HepG2 (cell line): ENCODE results near the gene AK9. TPM values are rescaled to one million over a fixed set of nuclear protein-coding genes. Genes with fewer than 3 reads are reported as not detected.
A peak's percentile ranks its signal among the peaks of the same experiment; 100 is the strongest.

Experiments
- ATAC-seq: fragments of 200-7000 bp; cut with Tn5 transposase; 3 replicates; pipeline ENCODE4 v1.9.1; 2020; ENCODE audit warnings: mild to moderate bottlenecking, moderate library complexity
- BruUV-seq: library from RNA; stranded (reverse); fragments of 400-500 nt; replicated peaks from 2 replicates; lab custom pipeline; 2021; lab: Mats Ljungman, UMichigan
- CTCF ChIA-PET: fragments of 300-600 bp; formaldehyde crosslinking; extraction: SDS; loops from one replicate; lab custom pipeline; 2021; ENCODE audit warnings: low total read pairs, inconsistent platforms, low intra/inter-chr PET ratio; lab: Yijun Ruan, JAX
- POLR2A ChIA-PET: fragments of 350-600 bp; sonication (Branson Sonifier 250); formaldehyde crosslinking; loops from one replicate; lab custom pipeline; 2020; ENCODE audit warnings: antibody characterized with exemption, inconsistent platforms; lab: Yijun Ruan, JAX
- DNase-seq: peaks from one replicate; pipeline ENCODE4 v3.0.0-alpha.2; 2015; ENCODE audit warnings: low spot score
- FAIRE-seq: peaks from 3 replicates; lab custom pipeline; 2011; peaks lifted over from hg19 to GRCh38; lab: Jason Lieb, UNC
- H2AFZ ChIP-seq: one replicate; pipeline ENCODE4 v1.6.1; 2011; ENCODE audit warnings: low read length, inconsistent platforms
- H3K27ac ChIP-seq: fragments of 300-600 bp; 3 replicates; pipeline ENCODE4 v1.8.0; 2011; ENCODE audit warnings: mixed run types, mild to moderate bottlenecking, mixed read lengths, low read length, inconsistent platforms; ENCODE audit not compliant: insufficient read depth; ENCODE audit errors: extremely low read length
- H3K27me3 ChIP-seq, 2 experiments: fragments of 200-600 bp in 1 of 2; 2 replicates in 1 of 2; 3 replicates in 1 of 2; pipeline versions ENCODE4 v1.6.0 to v1.8.0; 2011; ENCODE audit warnings: low read length in 2 of 2, mild to moderate bottlenecking in 2 of 2, moderate library complexity in 2 of 2, inconsistent platforms in 1 of 2; ENCODE audit not compliant: insufficient read depth in 2 of 2, control insufficient read depth in 1 of 2
- H3K36me3 ChIP-seq, 2 experiments: fragments of 200-600 bp in 1 of 2; replicated peaks in 1 of 2; 2 replicates in 1 of 2; 3 replicates in 1 of 2; pipeline versions ENCODE4 v1.5.1 to v1.8.0; 2011; ENCODE audit warnings: low read length in 2 of 2, inconsistent platforms in 1 of 2; ENCODE audit not compliant: insufficient read depth in 2 of 2, control insufficient read depth in 1 of 2
- H3K4me1 ChIP-seq: 2 replicates; pipeline ENCODE4 v1.5.1; 2012; ENCODE audit warnings: low read length, inconsistent platforms; ENCODE audit not compliant: insufficient read depth
- H3K4me2 ChIP-seq: 2 replicates; pipeline ENCODE4 v1.6.0; 2011; ENCODE audit warnings: low read depth, low read length, inconsistent platforms
- H3K4me3 ChIP-seq, 3 experiments: fragments of 200-600 bp in 1 of 3; sonication (generic), shearing (Covaris generic) in 1 of 3; replicated peaks in 1 of 3; 2 replicates each; pipeline ENCODE4 v1.5.1; 2011 to 2016; ENCODE audit warnings: low read length in 3 of 3, inconsistent platforms in 2 of 3, low read depth in 2 of 3, mild to moderate bottlenecking in 2 of 3, control low read depth in 1 of 3, mixed read lengths in 1 of 3; ENCODE audit not compliant: insufficient read depth in 1 of 3
- H3K79me2 ChIP-seq: one replicate; pipeline ENCODE4 v1.6.1; 2011; ENCODE audit warnings: low read length, inconsistent platforms; ENCODE audit not compliant: insufficient read depth
- H3K9ac ChIP-seq: 2 replicates; pipeline ENCODE4 v1.6.0; 2011; ENCODE audit warnings: mild to moderate bottlenecking, low read depth, low read length, inconsistent platforms; ENCODE audit not compliant: insufficient read depth
- H3K9me3 ChIP-seq: 2 replicates; pipeline ENCODE4 v1.5.1; 2012; ENCODE audit warnings: mild to moderate bottlenecking, low read length
- H4K20me1 ChIP-seq: 2 replicates; pipeline ENCODE4 v1.6.0; 2011; ENCODE audit warnings: inconsistent platforms, mild to moderate bottlenecking, low read length, moderate library complexity; ENCODE audit not compliant: insufficient read depth
- AGO1 ChIP-seq: fragments of 200-400 bp; formaldehyde crosslinking; IDR thresholded peaks from 2 replicates; pipeline ENCODE4 v1.6.1; 2017; ENCODE audit warnings: mild to moderate bottlenecking, low read depth, low read length, moderate library complexity; ENCODE audit not compliant: poor library complexity, severe bottlenecking
- DNMT1 ChIP-seq: sonication (generic); formaldehyde crosslinking; IDR thresholded peaks from 2 replicates; pipeline ENCODE4 v1.5.1; 2020; ENCODE audit warnings: mild to moderate bottlenecking, missing genetic modification reagents
- NFKB2 ChIP-seq: sonication (generic); formaldehyde crosslinking; IDR thresholded peaks from 2 replicates; pipeline ENCODE4 v1.4.0; 2020; ENCODE audit warnings: missing genetic modification reagents, borderline replicate concordance
- NRL ChIP-seq: sonication (generic); formaldehyde crosslinking; IDR thresholded peaks from 2 replicates; pipeline ENCODE4 v1.5.0; 2020; ENCODE audit warnings: missing genetic modification reagents, mild to moderate bottlenecking, moderate library complexity, borderline replicate concordance
- RBFOX2 ChIP-seq: fragments of 200-400 bp; formaldehyde crosslinking; IDR thresholded peaks from 2 replicates; pipeline ENCODE4 v1.6.1; 2017; ENCODE audit warnings: low read depth, mild to moderate bottlenecking, low read length
- ZNF251 ChIP-seq: sonication (generic); formaldehyde crosslinking; IDR thresholded peaks from 2 replicates; pipeline ENCODE4 v1.9.0; 2021; ENCODE audit warnings: mild to moderate bottlenecking, missing genetic modification reagents
- ZNF331 ChIP-seq: sonication (generic); formaldehyde crosslinking; IDR thresholded peaks from 2 replicates; pipeline ENCODE4 v1.4.0; 2020; ENCODE audit warnings: missing genetic modification reagents
- ZNF678 ChIP-seq: sonication (generic); formaldehyde crosslinking; IDR thresholded peaks from 2 replicates; pipeline ENCODE4 v1.4.0; 2020; ENCODE audit warnings: mild to moderate bottlenecking, missing genetic modification reagents
- WGBS: methylation state at CpG from one replicate; pipeline ENCODE4 v1.1.6; 2017; ENCODE audit warnings: low lambda C conversion rate; 5-methylcytosine and 5-hydroxymethylcytosine counted together
- in situ Hi-C: cut with HindIII; loops from 2 replicates; pipeline ENCODE4 v1.10.0; 2017; ENCODE audit warnings: low pct_unique_long_range_greater_than_20kb; ENCODE audit not compliant: extremely low pct_ligation_motif_present
- intact Hi-C: fragments of 100-400 bp; cut with micrococcal nuclease; formaldehyde crosslinking; loops from one replicate; pipeline ENCODE4 v1.10.0; 2022; ENCODE audit not compliant: unreplicated experiment
- polyA plus RNA-seq, 8 experiments: library from polyadenylated mRNA; depleted of rRNA in 3 of 8; stranded (reverse) in 7 of 8; unstranded in 1 of 8; fragments of >200 nt; fragmentation: Illumina TruSeq in 4 of 8; extraction: Trizol in 4 of 8; gene quantifications; 2 replicates each; pipeline versions ENCODE4 v1.2.1 to v1.2.3, GENCODE V29; 2011 to 2016; ENCODE audit warnings: low read depth in 4 of 8, missing spikeins in 1 of 8, mixed read lengths in 1 of 8; ENCODE audit not compliant: insufficient read depth in 1 of 8
- total RNA-seq, 5 experiments: library from RNA; depleted of rRNA; stranded (reverse); fragments of >200 nt; fragmentation: Illumina TruSeq; extraction: Trizol; gene quantifications; 2 replicates each; pipeline ENCODE4 v1.2.3, GENCODE V29; 2016; ENCODE audit warnings: low read depth in 1 of 5
- TF ChIP-seq, protein P1 (sequence below), 2 experiments: fragments of 450-650 bp in 1 of 2; sonication (generic) in 1 of 2; formaldehyde crosslinking in 1 of 2; IDR thresholded peaks; 2 replicates each; pipeline versions ENCODE4 v1.6.1 to v1.8.0; 2016 to 2022; ENCODE audit warnings: antibody characterized with exemption in 1 of 2, mild to moderate bottlenecking in 1 of 2, missing genetic modification reagents in 1 of 2
- TF ChIP-seq, protein P2 (sequence below): sonication (generic); formaldehyde crosslinking; IDR thresholded peaks from 2 replicates; pipeline ENCODE4 v1.5.0; 2020; ENCODE audit warnings: mild to moderate bottlenecking, missing genetic modification reagents, borderline replicate concordance

AK9 gene
- total and polyA plus RNA-seq, 2 of the 13 experiments (the other 11 are each of a cell fraction or from before 2014, with no cell fraction given), result 3.2 to 4.8 TPM

DNA sequence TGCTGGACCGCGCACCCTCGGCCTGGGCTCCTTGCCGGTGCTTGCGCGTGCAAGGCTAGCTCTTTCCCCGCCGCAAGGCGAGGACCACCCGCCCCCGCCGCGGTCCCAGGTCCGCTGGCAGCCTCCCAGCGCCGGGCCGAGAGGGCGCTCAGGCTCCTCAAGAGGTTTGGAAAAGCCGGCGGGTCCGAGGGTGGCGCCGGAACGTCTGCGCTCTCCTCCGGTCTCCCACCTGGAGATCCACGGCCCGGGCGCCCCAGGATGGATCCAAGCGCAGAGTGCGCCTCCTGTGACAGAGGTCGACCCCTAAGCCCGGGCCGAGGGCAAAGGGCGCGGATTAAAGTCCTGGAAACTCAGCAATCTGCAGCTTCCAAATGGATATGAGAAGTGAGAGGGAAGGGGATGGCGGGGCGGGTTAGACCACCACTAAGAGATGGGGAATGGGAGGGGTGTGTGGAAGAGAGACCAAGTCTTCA lies 234.9 kb downstream of the AK9 start:
- Histone ChIP-seq H3K4me1 (peaks cover 20% of the 10 kb centered on the region), H3K27me3 (no peaks in the 10 kb centered on the region), H3K4me2 (peak overlapping the region; percentile 77), H3K27ac (no peak overlapping the region), H3K9ac (peak overlapping the region; percentile 54; the same call in 1 of the 2 replicates), H2AFZ (no peak overlapping the region), H3K4me3 (peak overlapping the region; percentile 66 to 92 (median 90)), H3K36me3 (no peaks in the 10 kb centered on the region; a peak in 1 of 5 replicates), H4K20me1 (no peaks in the 10 kb centered on the region), H3K79me2 (no peaks in the 10 kb centered on the region), H3K9me3 (no peaks in the 10 kb centered on the region)
- ATAC-seq (peak; percentile 27; the same call in 2 of the 3 replicates), DNase-seq (no peak), FAIRE-seq (no peak)
- ChIA-PET POLR2A (interaction anchor here (0.6 to 5.4 kb wide), 2 partner anchors 13 to 15 kb away, joined by 3 to 22 read pairs; partner anchors contain the start of genes PPIL6 and SMPD2), CTCF (no interaction called here)
- in situ Hi-C loops, result no loop called here
- intact Hi-C loops, result loop anchor here (5.0 kb wide), 1 partner anchor 269 kb away; no protein-coding TSS in a partner anchor
- no TSS peak for BruUV-seq
- 9% methylated on average over 32 of the region's 38 CpGs for WGBS
- TF ChIP-seq AGO1, result peak; percentile 48
- TF ChIP-seq DNMT1 (CRISPR knock-in tag), result no peak
- TF ChIP-seq NRL, result 0 out of 2 replicates have a peak, but pooled peaks have one; percentile 35
- no peak for TF ChIP-seq ZNF678 (CRISPR knock-in tag)
- TF ChIP-seq ZNF251 (CRISPR knock-in tag), result no peak
- TF ChIP-seq, protein P1, sequence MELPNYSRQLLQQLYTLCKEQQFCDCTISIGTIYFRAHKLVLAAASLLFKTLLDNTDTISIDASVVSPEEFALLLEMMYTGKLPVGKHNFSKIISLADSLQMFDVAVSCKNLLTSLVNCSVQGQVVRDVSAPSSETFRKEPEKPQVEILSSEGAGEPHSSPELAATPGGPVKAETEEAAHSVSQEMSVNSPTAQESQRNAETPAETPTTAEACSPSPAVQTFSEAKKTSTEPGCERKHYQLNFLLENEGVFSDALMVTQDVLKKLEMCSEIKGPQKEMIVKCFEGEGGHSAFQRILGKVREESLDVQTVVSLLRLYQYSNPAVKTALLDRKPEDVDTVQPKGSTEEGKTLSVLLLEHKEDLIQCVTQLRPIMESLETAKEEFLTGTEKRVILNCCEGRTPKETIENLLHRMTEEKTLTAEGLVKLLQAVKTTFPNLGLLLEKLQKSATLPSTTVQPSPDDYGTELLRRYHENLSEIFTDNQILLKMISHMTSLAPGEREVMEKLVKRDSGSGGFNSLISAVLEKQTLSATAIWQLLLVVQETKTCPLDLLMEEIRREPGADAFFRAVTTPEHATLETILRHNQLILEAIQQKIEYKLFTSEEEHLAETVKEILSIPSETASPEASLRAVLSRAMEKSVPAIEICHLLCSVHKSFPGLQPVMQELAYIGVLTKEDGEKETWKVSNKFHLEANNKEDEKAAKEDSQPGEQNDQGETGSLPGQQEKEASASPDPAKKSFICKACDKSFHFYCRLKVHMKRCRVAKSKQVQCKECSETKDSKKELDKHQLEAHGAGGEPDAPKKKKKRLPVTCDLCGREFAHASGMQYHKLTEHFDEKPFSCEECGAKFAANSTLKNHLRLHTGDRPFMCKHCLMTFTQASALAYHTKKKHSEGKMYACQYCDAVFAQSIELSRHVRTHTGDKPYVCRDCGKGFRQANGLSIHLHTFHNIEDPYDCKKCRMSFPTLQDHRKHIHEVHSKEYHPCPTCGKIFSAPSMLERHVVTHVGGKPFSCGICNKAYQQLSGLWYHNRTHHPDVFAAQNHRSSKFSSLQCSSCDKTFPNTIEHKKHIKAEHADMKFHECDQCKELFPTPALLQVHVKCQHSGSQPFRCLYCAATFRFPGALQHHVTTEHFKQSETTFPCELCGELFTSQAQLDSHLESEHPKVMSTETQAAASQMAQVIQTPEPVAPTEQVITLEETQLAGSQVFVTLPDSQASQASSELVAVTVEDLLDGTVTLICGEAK (IDR thresholded peaks at IDR 0.05), result no peak
- TF ChIP-seq, protein P1 (CRISPR knock-in tag; IDR thresholded peaks at IDR 0.05), result 0 out of 2 replicates have a peak, but pooled peaks have one; percentile 20
- TF ChIP-seq RBFOX2, result peak; percentile 2; the same call in 1 of the 2 replicates
- TF ChIP-seq, protein P2, sequence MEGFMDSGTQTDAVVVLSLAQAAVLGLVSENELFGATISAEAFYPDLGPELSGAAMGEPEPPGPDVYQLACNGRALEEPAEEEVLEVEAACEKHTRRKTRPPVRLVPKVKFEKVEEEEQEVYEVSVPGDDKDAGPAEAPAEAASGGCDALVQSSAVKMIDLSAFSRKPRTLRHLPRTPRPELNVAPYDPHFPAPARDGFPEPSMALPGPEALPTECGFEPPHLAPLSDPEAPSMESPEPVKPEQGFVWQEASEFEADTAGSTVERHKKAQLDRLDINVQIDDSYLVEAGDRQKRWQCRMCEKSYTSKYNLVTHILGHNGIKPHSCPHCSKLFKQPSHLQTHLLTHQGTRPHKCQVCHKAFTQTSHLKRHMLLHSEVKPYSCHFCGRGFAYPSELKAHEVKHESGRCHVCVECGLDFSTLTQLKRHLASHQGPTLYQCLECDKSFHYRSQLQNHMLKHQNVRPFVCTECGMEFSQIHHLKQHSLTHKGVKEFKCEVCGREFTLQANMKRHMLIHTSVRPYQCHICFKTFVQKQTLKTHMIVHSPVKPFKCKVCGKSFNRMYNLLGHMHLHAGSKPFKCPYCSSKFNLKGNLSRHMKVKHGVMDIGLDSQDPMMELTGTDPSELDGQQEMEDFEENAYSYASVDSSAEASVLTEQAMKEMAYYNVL (CRISPR knock-in tag), result 0 out of 2 replicates have a peak, but pooled peaks have one; percentile 4
- 0 out of 2 replicates have a peak, but pooled peaks have one; percentile 3 for TF ChIP-seq ZNF331 (CRISPR knock-in tag)
- peak; percentile 19; the same call in 1 of the 2 replicates for TF ChIP-seq NFKB2
